ENCODE measurements around the gene HDAC5.
"Not testable (repeated sequence)": the region's sequence is repeated elsewhere in the genome, so short reads cannot be mapped to it uniquely, and the experiment has no call there.

The HDAC5 gene

GRCh38 chr17:44110823-44111633 lies 12.4 kb downstream of the HDAC5 start:
- FAIRE-seq = no peak

GRCh38 chr17:44110011-44110686 lies 13.3 kb downstream of the HDAC5 start:
- FAIRE-seq = no peak

- FAIRE-seq = no peak
Measured at GRCh38 chr17:44109312-44109630, 14.2 kb downstream of the HDAC5 start.

- FAIRE-seq = no peak
Measured at GRCh38 chr17:44108440-44109311, 14.8 kb downstream of the HDAC5 start.

- no peak for FAIRE-seq
Measured at GRCh38 chr17:44106801-44107200, 16.6 kb downstream of the HDAC5 start.

- no peak for FAIRE-seq
Measured at GRCh38 chr17:44105941-44106340, 17.5 kb downstream of the HDAC5 start.

GRCh38 chr17:44105483-44105882 lies 18.0 kb downstream of the HDAC5 start:
- FAIRE-seq = no peak

- FAIRE-seq = no peak
Measured at GRCh38 chr17:44102849-44103622, 20.4 kb downstream of the HDAC5 start.

GRCh38 chr17:44101858-44102257 lies 21.6 kb downstream of the HDAC5 start:
- not testable (repeated sequence) for FAIRE-seq

- FAIRE-seq = no peak
Measured at GRCh38 chr17:44097110-44097958, 26.1 kb downstream of the HDAC5 start.

GRCh38 chr17:44095647-44096496 lies 27.6 kb downstream of the HDAC5 start:
- FAIRE-seq = no peak

- no peak for FAIRE-seq
Measured at GRCh38 chr17:44095388-44095646, 28.1 kb downstream of the HDAC5 start.

- FAIRE-seq = no peak
Measured at GRCh38 chr17:44094701-44095387, 28.6 kb downstream of the HDAC5 start.

GRCh38 chr17:44093231-44093900 lies 30.1 kb downstream of the HDAC5 start:
- FAIRE-seq = no peak

GRCh38 chr17:44092051-44092450 lies 31.4 kb downstream of the HDAC5 start:
- no peak for FAIRE-seq

- no peak for FAIRE-seq
Measured at GRCh38 chr17:44091200-44091997, 32.0 kb downstream of the HDAC5 start.

- no peak for FAIRE-seq
Measured at GRCh38 chr17:44088254-44088653, 35.2 kb downstream of the HDAC5 start.

- FAIRE-seq = no peak
Measured at GRCh38 chr17:44087319-44087718, 36.1 kb downstream of the HDAC5 start.
